ENCODE measurements around the gene ZNF841.
"Not testable (repeated sequence)": the region's sequence is repeated elsewhere in the genome, so short reads cannot be mapped to it uniquely, and the experiment has no call there.

The ZNF841 gene

GRCh38 chr19:52101866-52102562, 6.4 kb upstream of the ZNF841 start:
- TF ChIP-seq CTCF (IDR thresholded peaks at IDR 0.05; ENCODE audit: insufficient read depth, low read depth, low read length, missing control alignments): no peak
- DNase-seq (ENCODE audit: low read depth): no peak

GRCh38 chr19:52099497-52100138, 4.1 kb upstream of the ZNF841 start:
- no peak for TF ChIP-seq CTCF (IDR thresholded peaks at IDR 0.05; ENCODE audit: insufficient read depth, low read depth, low read length, missing control alignments)
- DNase-seq (ENCODE audit: low read depth): no peak
- no peak overlapping the region for H3K4me3 ChIP-seq (ENCODE audit: low read depth, low read length)

More at GRCh38 chr19:52101866-52102562, 6.4 kb upstream of the ZNF841 start:
- H3K4me3 ChIP-seq (ENCODE audit: low read depth, low read length): no peak overlapping the region

- not testable (repeated sequence) for H3K4me3 ChIP-seq (ENCODE audit: low read depth, low read length); DNase-seq (ENCODE audit: low read depth)
Observed at GRCh38 chr19:52096416-52096815, 851 bp upstream of the ZNF841 start.

- no peak for DNase-seq (ENCODE audit: low read depth)
- TF ChIP-seq CTCF (IDR thresholded peaks at IDR 0.05; ENCODE audit: insufficient read depth, low read depth, low read length, missing control alignments): no peak
- H3K4me3 ChIP-seq (ENCODE audit: low read depth, low read length): peak overlapping the region; percentile 77
Observed at GRCh38 chr19:52094526-52095130, 937 bp downstream of the ZNF841 start.

GRCh38 chr19:52086481-52086880, 9.1 kb downstream of the ZNF841 start:
- no peak for DNase-seq (ENCODE audit: low read depth)
- TF ChIP-seq CTCF (IDR thresholded peaks at IDR 0.05; ENCODE audit: insufficient read depth, low read depth, low read length, missing control alignments): no peak
- no peak overlapping the region for H3K4me3 ChIP-seq (ENCODE audit: low read depth, low read length)

GRCh38 chr19:52070496-52070895, 25.1 kb downstream of the ZNF841 start:
- no peak for TF ChIP-seq CTCF (IDR thresholded peaks at IDR 0.05; ENCODE audit: insufficient read depth, low read depth, low read length, missing control alignments)
- no peak for DNase-seq (ENCODE audit: low read depth)
- H3K4me3 ChIP-seq (ENCODE audit: low read depth, low read length): no peak overlapping the region

- TF ChIP-seq CTCF (IDR thresholded peaks at IDR 0.05; ENCODE audit: insufficient read depth, low read depth, low read length, missing control alignments): no peak
- DNase-seq (ENCODE audit: low read depth): no peak
- no peak overlapping the region for H3K4me3 ChIP-seq (ENCODE audit: low read depth, low read length)
Observed at GRCh38 chr19:52069653-52070052, 25.9 kb downstream of the ZNF841 start.
